GM13976 (cell line): ENCODE results near the gene SPRED2.

Experiments used
- DNase-seq: peaks from one replicate; pipeline ENCODE4 v3.0.0; 2012; ENCODE audit warnings: low spot score
- CTCF ChIP-seq: IDR thresholded peaks from 2 replicates; pipeline ENCODE4 v1.5.1; 2012; ENCODE audit warnings: borderline replicate concordance, mild to moderate bottlenecking; ENCODE audit not compliant: insufficient read depth; ENCODE audit errors: extremely low read depth, missing control alignments, control extremely low read depth
- in situ Hi-C: fragments of 300-500 bp; cut with MboI; formaldehyde crosslinking; loops from one replicate; pipeline ENCODE4 v1.12.0; 2022; ENCODE audit warnings: low sequenced_read_pairs, mixed read lengths, inconsistent platforms; ENCODE audit not compliant: unreplicated experiment

The SPRED2 gene

GRCh38 chr2:65294136-65294535 lies 138.3 kb downstream of the SPRED2 start:
- TF ChIP-seq CTCF, result no peak
- no peak for DNase-seq
- in situ Hi-C loops, result no loop called here

- in situ Hi-C loops, result no loop called here
Measured at GRCh38 chr2:65293376-65293775, 139.0 kb downstream of the SPRED2 start.

GRCh38 chr2:65292461-65293011 lies 139.9 kb downstream of the SPRED2 start:
- in situ Hi-C loops, result no loop called here
- no peak for DNase-seq
- TF ChIP-seq CTCF, result no peak

More at GRCh38 chr2:65293376-65293775, 139.0 kb downstream of the SPRED2 start:
- TF ChIP-seq CTCF, result no peak
- DNase-seq, result no peak

GRCh38 chr2:65292106-65292400 lies 140.3 kb downstream of the SPRED2 start:
- TF ChIP-seq CTCF, result no peak
- DNase-seq, result no peak
- in situ Hi-C loops, result no loop called here

GRCh38 chr2:65291216-65292105 lies 140.9 kb downstream of the SPRED2 start:
- in situ Hi-C loops, result no loop called here
- TF ChIP-seq CTCF, result no peak
- DNase-seq, result no peak

GRCh38 chr2:65287364-65287763 lies 145.0 kb downstream of the SPRED2 start:
- no peak for TF ChIP-seq CTCF
- no peak for DNase-seq
- in situ Hi-C loops, result no loop called here

GRCh38 chr2:65282477-65283053 lies 149.8 kb downstream of the SPRED2 start:
- no peak for DNase-seq
- no peak for TF ChIP-seq CTCF
- in situ Hi-C loops, result no loop called here
